ENCODE data around the gene PLA2G2F.
A peak's percentile ranks its signal among the peaks of the same experiment; 100 is the strongest.

The PLA2G2F gene

GRCh38 chr1:20143734-20144565 lies 4.8 kb downstream of the PLA2G2F start:
- no peak for DNase-seq

- no peak for DNase-seq
Observed at GRCh38 chr1:20147846-20148570, 8.9 kb downstream of the PLA2G2F start.

DNA sequence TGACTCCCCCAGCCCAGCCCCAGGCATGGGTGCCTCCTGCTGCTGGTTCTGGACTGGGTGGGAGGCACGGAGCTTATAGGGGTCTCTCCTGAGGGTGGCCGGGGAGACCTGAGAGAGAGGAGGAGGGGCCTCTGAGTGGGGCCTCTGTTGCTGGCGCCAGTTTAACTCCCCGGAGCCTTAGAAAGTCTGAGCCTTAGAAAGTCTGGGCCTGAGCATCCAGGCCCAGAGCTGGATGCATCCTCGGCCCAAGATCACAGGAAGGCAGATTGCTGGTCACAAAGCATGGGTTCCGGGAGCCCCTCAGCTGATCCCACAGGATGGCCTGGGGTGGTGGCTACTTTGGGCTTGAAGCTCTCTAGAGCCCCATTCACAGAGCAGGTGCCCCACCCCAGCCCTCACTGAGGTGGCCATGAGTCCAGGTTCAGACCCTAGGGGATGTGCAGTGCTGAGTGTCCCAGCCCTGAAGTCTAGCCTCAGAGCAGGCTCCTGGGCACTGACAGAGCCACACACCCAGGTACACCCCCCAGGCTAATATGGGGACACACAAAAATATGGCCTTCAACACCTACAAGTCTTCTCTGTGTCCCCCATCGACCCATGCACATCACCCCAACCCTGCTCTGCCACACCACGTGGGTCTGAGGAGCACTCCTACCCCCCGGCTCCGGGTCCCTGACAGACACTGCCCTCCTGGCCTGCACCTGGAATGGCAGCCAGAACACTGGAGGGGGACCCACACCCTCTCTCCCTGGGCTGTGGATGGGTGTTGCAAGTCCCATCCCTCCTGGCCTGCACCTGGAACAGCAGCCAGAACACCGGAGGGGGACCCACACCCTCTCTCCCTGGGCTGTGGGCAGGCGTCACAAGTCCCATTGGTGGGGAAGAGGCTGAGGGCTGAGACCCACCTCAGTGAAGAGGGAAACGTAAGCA lies 9.7 kb downstream of the PLA2G2F start:
- DNase-seq: no peak

GRCh38 chr1:20149601-20150325 lies 10.6 kb downstream of the PLA2G2F start:
- no peak for DNase-seq

GRCh38 chr1:20150326-20150705 lies 11.2 kb downstream of the PLA2G2F start:
- no peak for DNase-seq

- DNase-seq: no peak
Observed at GRCh38 chr1:20150969-20151368, 11.8 kb downstream of the PLA2G2F start.

GRCh38 chr1:20151906-20152598 lies 12.9 kb downstream of the PLA2G2F start:
- peak; percentile 43 to 77 (median 66) for DNase-seq

GRCh38 chr1:20152599-20152930 lies 13.4 kb downstream of the PLA2G2F start:
- DNase-seq: no peak

GRCh38 chr1:20153000-20153418 lies 13.9 kb downstream of the PLA2G2F start:
- DNase-seq: no peak

- DNase-seq: peak in 1 of 6 experiments; percentile 2
Observed at GRCh38 chr1:20154301-20154831, 15.2 kb downstream of the PLA2G2F start.

GRCh38 chr1:20158358-20159070 lies 19.4 kb downstream of the PLA2G2F start:
- no peak for DNase-seq

DNA sequence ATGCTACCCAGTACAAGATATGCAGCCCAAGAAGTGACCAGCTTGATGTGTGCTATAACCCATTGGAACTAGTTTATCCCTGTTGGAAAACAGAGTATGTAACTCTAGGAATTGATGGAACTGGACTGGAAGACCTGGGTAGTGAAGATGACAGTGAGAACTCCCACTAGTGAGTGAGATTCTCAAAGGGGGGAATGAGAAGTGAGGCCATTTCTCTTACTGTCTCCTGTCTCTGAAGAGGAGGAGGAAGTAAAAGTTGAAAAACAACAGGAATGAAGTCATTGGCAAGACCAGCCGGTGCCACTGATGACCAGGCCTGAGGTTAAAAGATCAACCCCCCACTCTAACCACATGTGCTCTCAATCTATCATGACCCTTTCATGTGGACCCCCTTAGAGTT lies 20.9 kb downstream of the PLA2G2F start:
- DNase-seq: no peak

DNA sequence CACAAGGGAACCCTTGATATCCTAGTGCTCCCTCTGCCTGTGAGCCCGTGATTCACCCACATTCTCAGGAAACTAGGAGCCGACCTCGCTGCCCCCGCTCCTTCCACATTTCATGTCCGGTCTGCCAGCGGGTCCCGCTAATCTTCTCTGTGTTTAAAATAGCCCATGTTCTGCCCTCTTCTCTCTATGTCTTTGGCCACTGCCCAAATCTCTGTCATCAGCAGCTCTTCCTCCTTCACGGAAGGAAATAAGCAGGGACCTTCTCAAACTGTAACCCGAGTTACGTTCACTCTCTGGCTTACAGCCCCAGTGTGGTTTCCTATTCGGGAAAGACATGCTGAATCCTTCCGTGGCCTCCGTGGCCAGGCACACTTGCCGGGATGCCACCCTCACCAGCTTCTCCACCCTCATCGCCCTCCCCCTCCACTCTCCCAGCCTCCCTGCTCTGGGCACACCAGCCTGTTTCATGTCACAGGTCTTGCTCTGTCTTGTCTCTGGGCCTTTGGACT lies 25.6 kb downstream of the PLA2G2F start:
- no peak for DNase-seq

GRCh38 chr1:20165522-20165951 lies 26.4 kb downstream of the PLA2G2F start:
- no peak for DNase-seq

- no peak for DNase-seq
Observed at GRCh38 chr1:20166051-20166450, 26.9 kb downstream of the PLA2G2F start.

GRCh38 chr1:20167126-20167525 lies 28.0 kb downstream of the PLA2G2F start:
- DNase-seq: no peak

- DNase-seq: no peak
Observed at GRCh38 chr1:20168564-20169491, 29.7 kb downstream of the PLA2G2F start.

- DNase-seq: no peak
Observed at GRCh38 chr1:20169932-20170331, 30.8 kb downstream of the PLA2G2F start.

DNA sequence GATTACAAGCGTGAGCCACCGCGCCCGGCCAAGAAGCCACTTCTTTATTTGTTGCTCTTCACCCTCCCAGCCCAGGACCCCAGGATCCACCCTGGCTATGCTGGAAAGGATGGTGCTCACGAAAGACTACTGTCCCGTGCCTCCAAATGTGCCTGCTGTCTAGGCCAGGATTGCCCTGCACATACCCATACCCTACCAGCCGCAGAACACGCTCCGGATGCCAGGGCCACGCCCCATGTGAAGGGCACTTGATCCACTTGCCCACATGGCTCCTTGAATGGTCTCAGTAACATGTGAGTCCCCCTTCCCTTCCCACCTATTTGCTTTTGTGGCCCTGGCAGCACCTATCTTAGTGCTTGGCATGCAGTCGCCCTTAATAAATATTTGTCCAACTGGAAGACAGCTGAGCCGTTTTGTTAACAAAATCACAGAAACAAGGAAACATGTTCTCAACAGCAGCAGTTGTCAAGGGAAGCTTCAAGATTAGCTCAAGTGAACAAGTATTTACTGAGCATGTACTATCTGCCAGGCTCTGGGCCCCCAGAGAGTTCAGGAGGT lies 33.0 kb downstream of the PLA2G2F start:
- DNase-seq: no peak
